KMS-11 (cell line): ENCODE measurements around the gene ANKRD33B.
"Not testable (repeated sequence)": the region's sequence is repeated elsewhere in the genome, so short reads cannot be mapped to it uniquely, and the experiment has no call there.

ENCODE experiments used
- H2AFZ ChIP-seq: fragments of 200-600 bp; sonication (generic); 2 replicates; pipeline ENCODE4 v1.6.1; 2016; ENCODE audit warnings: antibody characterized with exemption, mixed run types, low read depth
- H3K27ac ChIP-seq: fragments of 200-600 bp; sonication (generic); 2 replicates; pipeline ENCODE4 v1.6.1; 2016; ENCODE audit warnings: mild to moderate bottlenecking, mixed run types
- H3K27me3 ChIP-seq: fragments of 200-600 bp; sonication (generic); 2 replicates; pipeline ENCODE4 v1.6.1; 2017; ENCODE audit warnings: mild to moderate bottlenecking, low read depth, mixed run types, moderate library complexity; ENCODE audit not compliant: insufficient read depth
- H3K36me3 ChIP-seq: fragments of 200-600 bp; sonication (generic); 2 replicates; pipeline ENCODE4 v1.6.1; 2017; ENCODE audit warnings: mild to moderate bottlenecking, mixed run types; ENCODE audit not compliant: insufficient read depth
- H3K4me1 ChIP-seq: fragments of 200-600 bp; sonication (generic); 2 replicates; pipeline ENCODE4 v1.6.1; 2016; ENCODE audit warnings: mild to moderate bottlenecking, low read depth, mixed run types; ENCODE audit not compliant: poor library complexity, severe bottlenecking
- H3K4me2 ChIP-seq: fragments of 200-600 bp; sonication (generic); 2 replicates; pipeline ENCODE4 v1.7.0; 2016; ENCODE audit warnings: mild to moderate bottlenecking, mixed run types
- H3K4me3 ChIP-seq: fragments of 200-600 bp; sonication (generic); IDR thresholded peaks from 2 replicates; pipeline ENCODE4 v1.6.1; 2017; ENCODE audit warnings: low read depth, low read length, mixed read lengths; ENCODE audit not compliant: insufficient read depth
- H3K79me2 ChIP-seq: fragments of 200-600 bp; sonication (generic); 2 replicates; pipeline ENCODE4 v1.6.1; 2016; ENCODE audit warnings: low read depth, mixed run types; ENCODE audit not compliant: insufficient read depth
- H3K9ac ChIP-seq: fragments of 200-600 bp; sonication (generic); 2 replicates; pipeline ENCODE4 v1.6.1; 2016; ENCODE audit warnings: mild to moderate bottlenecking, mixed run types
- H4K20me1 ChIP-seq: fragments of 200-600 bp; sonication (generic); 2 replicates; pipeline ENCODE4 v1.6.1; 2016; ENCODE audit warnings: mild to moderate bottlenecking, mixed run types; ENCODE audit not compliant: insufficient read depth
- CTCF ChIP-seq: fragments of 200-600 bp; sonication (generic); conservative IDR thresholded peaks from 2 replicates; pipeline ENCODE4 v1.6.1; 2017; ENCODE audit warnings: low read depth, mild to moderate bottlenecking, antibody characterized with exemption, low read length, moderate library complexity, mixed read lengths

Gene ANKRD33B

GRCh38 chr5:10563945-10564837, at the start of gene ANKRD33B:
TSS of gene ANKRD33B (plus strand) at chr5:10564070. CDS start at chr5:10564468, 398 bp downstream.
- Histone ChIP-seq H3K4me1 (peaks cover 17% of the 10 kb centered on the region), H2AFZ (peak within 1 kb of the TSS; percentile 93), H3K79me2 (peaks cover 8% of the 10 kb centered on the region; the same call in 1 of the 2 replicates), H3K4me3 (peak within 1 kb of the TSS; percentile 69), H4K20me1 (no peaks in the 10 kb centered on the region), H3K4me2 (peak within 1 kb of the TSS; percentile 100), H3K27ac (peak within 1 kb of the TSS; percentile 82), H3K27me3 (no peaks in the 10 kb centered on the region), H3K9ac (peak within 1 kb of the TSS; percentile 88), H3K36me3 (no peaks in the 10 kb centered on the region)
- TF ChIP-seq CTCF = no peak

- not testable (repeated sequence) for H3K79me2 ChIP-seq, H3K27me3 ChIP-seq, H4K20me1 ChIP-seq, H3K9ac ChIP-seq, H3K4me2 ChIP-seq, H3K4me1 ChIP-seq, H2AFZ ChIP-seq, H3K36me3 ChIP-seq, H3K4me3 ChIP-seq, H3K27ac ChIP-seq
Observed at GRCh38 chr5:10514572-10514971, 49.3 kb upstream of the ANKRD33B start.

DNA sequence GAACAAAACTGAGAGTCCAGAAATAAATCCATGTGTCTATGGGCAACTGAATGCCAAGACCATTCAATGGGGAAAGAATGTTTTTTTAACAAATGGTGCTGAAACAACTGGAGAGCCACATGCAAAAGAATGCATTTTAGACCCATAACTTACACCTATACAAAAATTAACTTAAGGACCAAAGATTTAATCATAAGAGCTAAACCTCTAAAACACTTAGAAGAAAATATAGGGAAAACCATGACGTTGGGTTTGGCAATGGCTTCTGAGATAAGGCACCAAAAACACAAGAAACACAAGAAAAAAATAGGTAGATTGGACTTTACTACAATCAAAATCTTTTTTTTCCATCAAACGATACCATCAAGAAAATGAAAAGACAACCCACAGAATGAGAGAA, 48.4 kb upstream of the ANKRD33B start:
- Histone ChIP-seq H3K79me2 (no peaks in the 10 kb centered on the region), H3K4me2 (no peak overlapping the region), H3K36me3 (no peaks in the 10 kb centered on the region), H3K9ac (no peak overlapping the region), H2AFZ (no peak overlapping the region), H3K4me3 (no peak overlapping the region), H3K4me1 (no peaks in the 10 kb centered on the region), H4K20me1 (no peaks in the 10 kb centered on the region), H3K27me3 (no peaks in the 10 kb centered on the region), H3K27ac (no peak overlapping the region)
- TF ChIP-seq CTCF = no peak

- no peaks in the 10 kb centered on the region for H3K79me2 ChIP-seq
- H4K20me1 ChIP-seq = no peaks in the 10 kb centered on the region
- H3K4me1 ChIP-seq = no peaks in the 10 kb centered on the region
- H2AFZ ChIP-seq = no peak overlapping the region
- TF ChIP-seq CTCF = no peak
- H3K4me3 ChIP-seq = no peak overlapping the region
- no peaks in the 10 kb centered on the region for H3K36me3 ChIP-seq
- no peak overlapping the region for H3K9ac ChIP-seq
- no peaks in the 10 kb centered on the region for H3K27me3 ChIP-seq
- no peak overlapping the region for H3K4me2 ChIP-seq
- H3K27ac ChIP-seq = no peak overlapping the region
Observed at GRCh38 chr5:10518347-10518746, 45.5 kb upstream of the ANKRD33B start.

DNA sequence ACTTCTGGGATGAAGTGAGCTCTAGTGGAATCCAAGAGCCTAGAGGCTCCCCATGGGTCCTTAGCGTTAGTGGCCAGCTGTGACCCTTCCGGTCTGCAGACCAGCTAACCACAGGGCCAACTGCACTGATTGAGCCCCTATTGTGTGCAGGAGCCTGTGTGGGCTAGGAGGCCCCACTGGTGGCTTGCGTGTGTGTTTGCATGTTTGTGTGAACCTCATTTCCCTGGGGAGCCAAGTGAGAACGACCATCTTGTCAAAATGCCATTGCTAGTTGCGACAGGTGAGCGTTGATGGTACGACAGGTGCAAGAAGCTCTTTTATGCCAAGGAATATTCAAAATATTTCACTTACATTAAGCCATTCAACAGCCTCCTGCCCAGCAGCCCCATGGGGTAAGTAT, 44.1 kb upstream of the ANKRD33B start:
- H3K27ac ChIP-seq = no peak overlapping the region
- TF ChIP-seq CTCF = no peak
- H3K4me2 ChIP-seq = no peak overlapping the region
- H3K4me1 ChIP-seq = no peaks in the 10 kb centered on the region
- no peaks in the 10 kb centered on the region for H3K36me3 ChIP-seq
- H2AFZ ChIP-seq = no peak overlapping the region
- no peak overlapping the region for H3K4me3 ChIP-seq
- H4K20me1 ChIP-seq = no peaks in the 10 kb centered on the region
- H3K79me2 ChIP-seq = no peaks in the 10 kb centered on the region
- no peak overlapping the region for H3K9ac ChIP-seq
- H3K27me3 ChIP-seq = no peaks in the 10 kb centered on the region
